NCI-H2029 treated with DMSO at 0.1 percent for 48 hours (cell line): Measurements from ENCODE around the gene SH3GLB1.
A peak's percentile ranks its signal among the peaks of the same experiment; 100 is the strongest.
"Not testable (repeated sequence)": the region's sequence is repeated elsewhere in the genome, so short reads cannot be mapped to it uniquely, and the experiment has no call there.

Experiments used
- DNase-seq: peaks from one replicate; lab custom pipeline; 2025; lab: John Stamatoyannopoulos, UW

SH3GLB1 gene

GRCh38 chr1:86704458-86704971 lies at the start of gene SH3GLB1:
TSS of gene SH3GLB1 (plus strand) at chr1:86704576. CDS start at chr1:86704900, 324 bp downstream.
- peak; percentile 90 for DNase-seq

GRCh38 chr1:86658381-86658780 lies 46.0 kb upstream of the SH3GLB1 start:
- not testable (repeated sequence) for DNase-seq

DNA sequence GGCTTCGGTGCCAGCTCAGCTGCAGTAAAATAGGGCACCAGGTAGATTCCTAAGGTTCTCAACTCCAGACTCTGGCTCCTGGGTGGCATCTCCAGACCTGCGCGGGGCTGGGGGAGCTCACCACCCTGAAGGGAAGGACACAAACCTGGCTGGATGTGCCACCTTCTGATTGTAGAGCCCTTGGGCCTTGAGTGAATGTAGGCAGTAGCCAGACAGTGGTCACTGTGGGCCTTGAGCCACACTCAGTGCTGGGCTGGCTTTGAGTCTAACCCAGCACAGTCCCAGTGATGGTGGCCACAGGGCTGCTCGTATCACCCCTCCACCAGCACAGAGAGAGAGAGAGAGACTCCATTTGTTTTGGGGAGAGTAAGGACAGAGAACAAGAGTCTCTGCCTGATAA lies 38.0 kb upstream of the SH3GLB1 start:
- no peak for DNase-seq

- DNase-seq, result no peak
Measured at GRCh38 chr1:86687595-86687994, 16.8 kb upstream of the SH3GLB1 start.

DNA sequence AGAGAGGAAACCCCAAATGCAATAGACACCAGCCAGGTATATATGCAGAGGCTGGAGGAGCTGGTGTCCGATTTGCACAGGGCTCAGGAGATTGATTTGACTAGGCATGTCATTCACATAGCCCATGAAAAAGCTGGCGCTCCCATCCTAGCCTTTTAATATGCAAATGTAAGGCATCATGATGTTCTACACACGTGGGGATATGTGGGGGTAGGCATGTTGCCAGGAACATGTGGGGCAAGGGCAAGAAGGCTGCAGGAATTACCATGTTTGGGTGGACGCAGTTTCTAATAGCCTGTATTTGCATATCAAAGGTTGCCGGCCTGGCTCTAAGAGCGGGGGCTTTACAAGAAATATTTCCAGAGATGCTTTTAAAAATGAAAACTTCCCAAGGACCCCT lies 11.7 kb upstream of the SH3GLB1 start:
- DNase-seq, result no peak

DNA sequence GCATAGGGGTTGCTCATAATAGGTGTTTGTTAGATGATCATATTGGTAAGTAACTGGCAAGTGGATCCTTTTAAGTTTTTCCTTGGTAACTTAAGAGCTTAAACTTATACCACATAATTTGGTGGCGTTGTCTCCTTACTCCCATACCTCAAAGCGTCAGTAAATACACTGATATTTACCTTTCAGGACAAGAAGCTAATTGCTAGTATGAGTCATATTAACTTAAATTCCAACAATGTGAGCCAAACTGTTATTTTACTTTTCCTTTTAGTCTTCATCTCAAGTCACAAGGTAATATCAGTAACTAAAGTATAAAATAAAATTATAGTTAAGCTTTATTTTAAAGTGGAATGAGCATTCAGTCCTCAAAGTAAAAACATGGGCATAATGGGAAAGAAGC lies 9.0 kb upstream of the SH3GLB1 start:
- DNase-seq, result no peak

DNA sequence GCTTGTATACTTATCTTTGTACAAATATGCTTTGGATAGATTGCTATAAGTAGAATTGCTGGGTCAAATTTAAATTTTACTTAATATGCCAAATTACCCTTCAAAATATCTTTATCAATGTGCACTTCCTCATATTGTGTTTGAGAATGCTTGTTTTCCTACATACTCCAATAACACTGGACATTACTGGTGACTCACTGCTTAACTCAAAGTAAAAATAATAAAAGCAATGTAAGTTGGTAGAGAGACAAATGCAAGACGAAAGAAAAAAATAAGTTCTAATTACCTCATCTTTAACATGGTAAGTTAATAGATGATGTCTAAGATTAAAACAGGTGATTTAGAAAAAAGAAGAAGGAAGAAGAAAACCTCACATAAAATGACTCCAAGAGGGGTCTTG lies 7.9 kb upstream of the SH3GLB1 start:
- no peak for DNase-seq

GRCh38 chr1:86699186-86699585 lies 5.2 kb upstream of the SH3GLB1 start:
- no peak for DNase-seq

GRCh38 chr1:86701731-86702130 lies 2.6 kb upstream of the SH3GLB1 start:
- DNase-seq, result no peak

GRCh38 chr1:86702954-86703494 lies 1.4 kb upstream of the SH3GLB1 start:
- DNase-seq, result not testable (repeated sequence)

DNA sequence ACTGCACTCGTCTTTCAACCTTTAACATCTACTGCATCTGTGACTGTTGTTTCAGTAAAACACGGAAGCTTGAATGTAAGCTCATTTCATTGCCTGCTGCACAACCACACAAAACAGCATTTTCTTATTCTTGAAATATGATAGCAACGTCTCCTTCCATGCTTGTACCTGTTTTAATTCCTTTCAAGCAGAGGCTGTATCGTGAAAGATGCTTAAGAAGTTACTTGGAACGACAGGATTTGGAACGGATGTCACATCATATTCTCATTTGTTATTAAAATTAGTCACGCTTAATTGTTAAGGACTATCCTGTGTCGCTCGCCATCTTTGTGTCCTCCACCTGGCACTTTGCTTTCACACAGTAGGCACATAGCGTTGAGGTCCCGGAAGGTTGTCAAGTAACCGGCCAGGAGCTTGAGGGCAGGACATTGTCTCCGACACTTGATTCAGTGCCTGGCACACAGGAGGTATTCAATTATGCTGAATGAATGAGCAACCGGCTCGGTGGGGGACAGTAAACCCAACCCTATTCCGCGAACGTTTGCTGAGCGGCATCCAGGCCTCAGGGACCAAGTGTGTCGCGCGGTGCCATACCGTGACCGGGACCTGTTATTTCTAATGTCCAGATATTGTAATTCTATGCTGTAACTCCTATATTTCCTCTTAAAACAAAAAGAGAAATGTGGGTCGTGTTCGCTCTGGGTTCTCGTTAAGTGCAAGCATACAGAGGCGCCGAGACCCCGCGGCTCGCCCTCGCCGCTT lies 499 bp upstream of the SH3GLB1 start:
- peak; percentile 71 for DNase-seq

DNA sequence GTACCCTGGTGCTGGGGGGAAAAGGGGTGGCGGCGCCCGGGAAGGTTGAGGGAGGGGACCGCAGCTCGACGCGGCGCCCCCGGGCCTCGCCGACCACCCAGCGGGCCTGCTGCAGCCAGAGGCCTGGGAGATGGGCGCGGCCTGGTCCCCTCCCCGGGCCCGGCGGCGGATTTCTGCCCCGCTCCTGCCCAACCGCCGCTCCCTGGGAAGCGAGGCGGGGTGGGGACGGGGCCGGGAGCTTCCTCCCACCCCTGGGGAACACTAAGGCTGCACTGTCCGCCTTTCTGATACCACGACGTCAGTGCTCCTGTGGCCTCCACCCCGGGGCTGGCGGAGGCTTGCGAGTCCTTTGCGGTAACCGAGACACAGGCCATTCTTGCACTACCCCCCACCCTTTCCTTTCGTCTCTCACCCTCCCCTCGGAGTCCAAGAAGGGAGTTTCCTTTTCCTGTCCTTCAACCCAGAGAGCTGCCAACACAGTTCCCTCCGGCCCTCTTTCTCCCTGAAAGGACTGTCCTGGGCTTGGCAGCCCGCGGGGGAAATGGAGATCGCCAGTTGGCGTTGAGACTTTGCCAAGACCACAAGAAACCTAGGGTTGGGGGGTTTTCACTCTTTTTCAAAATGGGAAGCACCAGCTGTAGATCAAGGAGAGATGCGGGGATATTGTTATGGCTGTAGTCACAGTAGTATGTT lies 742 bp downstream of the SH3GLB1 start:
- peak; percentile 27 for DNase-seq

DNA sequence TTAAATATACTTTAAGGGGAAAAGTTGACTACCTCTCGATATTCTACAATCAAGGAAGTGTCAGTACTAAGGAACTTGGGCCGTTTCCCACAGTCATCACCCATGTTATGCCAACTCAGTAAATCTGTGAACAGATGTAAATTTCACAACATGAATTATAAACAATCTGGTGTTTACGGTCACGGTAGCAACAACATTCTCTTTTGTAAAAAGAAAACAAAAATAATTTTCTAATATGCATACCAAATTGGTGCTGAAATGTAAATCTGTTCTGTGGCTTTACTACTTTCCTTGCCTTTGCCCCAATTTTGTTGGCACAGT lies 1.2 kb downstream of the SH3GLB1 start:
- no peak for DNase-seq

GRCh38 chr1:86706018-86706635 lies 1.8 kb downstream of the SH3GLB1 start:
- DNase-seq, result no peak

- no peak for DNase-seq
Measured at GRCh38 chr1:86708920-86709319, 4.5 kb downstream of the SH3GLB1 start.

GRCh38 chr1:86712088-86712860 lies 7.9 kb downstream of the SH3GLB1 start:
- no peak for DNase-seq

DNA sequence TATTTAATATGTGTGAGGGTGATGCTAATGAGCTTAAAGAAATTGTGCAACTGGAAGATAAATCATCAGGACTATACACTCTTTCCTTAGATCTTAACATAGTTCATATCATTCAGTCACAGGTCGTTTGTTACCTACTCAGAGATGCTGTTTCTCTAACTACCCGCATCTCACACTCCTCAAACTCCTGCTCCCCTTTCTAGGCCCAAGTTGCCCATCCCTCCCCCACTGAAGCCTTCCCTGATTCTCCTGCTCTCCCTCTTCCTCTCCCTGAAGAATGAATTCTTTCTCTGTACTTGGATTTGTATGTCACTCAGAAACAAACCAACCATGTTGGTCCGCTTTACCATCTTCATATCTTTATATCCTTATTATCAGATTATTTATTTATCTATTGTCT lies 9.1 kb downstream of the SH3GLB1 start:
- no peak for DNase-seq

DNA sequence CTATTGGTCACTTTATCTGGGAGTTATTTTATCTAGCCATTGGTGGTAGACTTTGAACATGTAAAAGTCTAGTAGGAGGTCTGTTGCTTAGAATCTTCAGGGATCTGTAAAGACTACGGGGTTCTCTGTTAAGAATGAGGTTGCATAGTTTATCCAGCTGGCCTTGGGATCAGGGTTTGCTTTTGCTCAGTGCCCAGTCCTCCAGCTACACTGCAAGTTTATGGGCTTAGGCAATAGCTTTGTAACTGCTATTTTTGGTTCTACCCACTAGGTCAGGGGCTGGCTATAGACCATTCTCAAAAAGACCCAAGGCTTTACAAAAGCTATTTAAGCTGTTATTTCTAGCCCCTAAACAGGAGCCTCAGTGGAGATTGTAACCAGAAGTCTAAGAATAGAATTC lies 9.8 kb downstream of the SH3GLB1 start:
- no peak for DNase-seq

GRCh38 chr1:86714561-86715244 lies 10.3 kb downstream of the SH3GLB1 start:
- no peak for DNase-seq

DNA sequence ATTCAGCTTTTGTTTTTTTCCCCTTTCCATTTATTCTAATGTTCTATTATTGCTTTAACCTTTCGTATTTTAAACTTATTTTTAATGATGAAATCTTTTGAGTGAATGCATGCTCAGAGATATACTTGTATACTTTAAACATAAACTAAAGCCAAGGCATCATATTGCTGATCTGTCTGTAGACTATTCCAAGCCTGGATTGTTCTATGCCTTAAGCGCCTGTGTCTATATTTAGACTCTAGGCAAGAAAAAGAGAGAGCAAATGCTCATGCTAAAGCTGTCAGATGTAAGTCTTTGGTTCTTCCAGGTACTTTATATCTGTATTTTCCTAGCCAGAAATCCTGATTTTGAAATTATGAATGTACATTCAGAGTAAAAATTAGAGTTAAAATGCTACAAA lies 14.4 kb downstream of the SH3GLB1 start:
- no peak for DNase-seq

DNA sequence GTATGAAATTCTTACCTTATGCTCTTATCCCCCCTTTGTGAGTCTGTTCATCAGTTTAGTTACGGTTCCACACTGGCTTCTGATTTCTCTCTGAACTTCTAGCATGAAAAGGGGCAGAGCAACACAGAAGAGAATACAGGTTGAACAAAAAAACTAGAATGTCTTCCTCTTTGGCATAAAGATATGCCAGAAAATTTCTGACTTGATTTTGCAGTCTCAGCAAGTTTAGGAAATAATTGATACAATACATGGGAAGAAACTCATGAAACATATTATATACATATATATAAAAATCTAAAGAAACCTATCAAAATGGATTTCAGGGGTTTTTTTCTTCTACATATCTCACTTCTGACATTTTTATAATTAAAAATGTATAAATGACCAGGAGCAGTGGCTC lies 27.0 kb downstream of the SH3GLB1 start:
- DNase-seq, result no peak
